ENCODE results near the gene ATG10.
"Not testable (repeated sequence)": the region's sequence is repeated elsewhere in the genome, so short reads cannot be mapped to it uniquely, and the experiment has no call there.

The ATG10 gene

DNA sequence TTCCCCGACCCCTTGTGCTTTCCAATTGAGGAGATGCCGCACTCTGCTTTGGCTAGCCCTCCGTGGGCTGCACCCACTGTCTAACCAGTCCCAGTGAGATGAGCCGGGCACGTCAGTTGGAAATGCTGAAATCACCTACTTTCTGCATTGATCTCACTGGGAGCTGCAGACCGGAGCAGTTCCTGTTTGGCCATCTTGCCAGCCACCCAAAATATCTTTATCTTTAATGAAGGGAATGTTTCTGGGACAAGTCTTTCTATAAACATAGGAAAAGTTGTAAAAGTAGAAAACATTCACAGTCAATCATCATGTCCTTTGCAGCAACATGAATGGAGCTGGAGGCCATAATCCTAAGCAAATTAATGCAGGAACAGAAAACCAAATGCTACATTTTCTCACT lies 158.8 kb downstream of the ATG10 start:
- H3K36me3 ChIP-seq (replicated peaks) = no peaks in the 10 kb centered on the region
- no peaks in the 10 kb centered on the region for H3K4me1 ChIP-seq
- DNase-seq (ENCODE audit: low spot score in 2 of 2) = no peak
- H3K27me3 ChIP-seq (ENCODE audit: low read depth) = no peaks in the 10 kb centered on the region
- no peak overlapping the region for H3K4me3 ChIP-seq
- in situ Hi-C loops (cut with MboI; ENCODE audit: low sequenced_read_pairs) = no loop called here
- H3K9me3 ChIP-seq = no peaks in the 10 kb centered on the region

DNA sequence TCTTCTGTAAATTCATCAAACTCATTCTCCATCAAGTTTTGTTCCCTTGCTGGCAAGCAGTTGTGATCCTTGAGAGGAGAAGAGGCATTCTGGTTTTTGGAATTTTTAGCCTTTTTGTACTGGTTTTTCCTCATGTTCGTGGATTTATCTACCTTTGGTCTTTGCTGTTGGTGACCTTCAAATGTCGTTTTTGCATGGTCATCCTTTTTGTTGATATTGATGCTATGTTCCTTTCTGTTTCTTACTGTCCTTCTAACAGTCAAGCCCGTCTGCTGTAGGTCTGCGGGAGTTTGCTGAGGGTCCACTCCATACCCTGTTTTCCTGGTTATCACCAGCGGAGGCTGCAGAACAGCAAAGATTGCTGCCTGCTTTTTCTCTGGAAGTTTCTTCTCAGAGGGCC lies 165.4 kb downstream of the ATG10 start:
- Histone ChIP-seq H3K9me3 (peaks cover 3% of the 10 kb centered on the region; the same call in 1 of the 2 replicates), H3K4me1 (no peaks in the 10 kb centered on the region)
- in situ Hi-C loops (cut with MboI; ENCODE audit: low sequenced_read_pairs) = no loop called here

DNA sequence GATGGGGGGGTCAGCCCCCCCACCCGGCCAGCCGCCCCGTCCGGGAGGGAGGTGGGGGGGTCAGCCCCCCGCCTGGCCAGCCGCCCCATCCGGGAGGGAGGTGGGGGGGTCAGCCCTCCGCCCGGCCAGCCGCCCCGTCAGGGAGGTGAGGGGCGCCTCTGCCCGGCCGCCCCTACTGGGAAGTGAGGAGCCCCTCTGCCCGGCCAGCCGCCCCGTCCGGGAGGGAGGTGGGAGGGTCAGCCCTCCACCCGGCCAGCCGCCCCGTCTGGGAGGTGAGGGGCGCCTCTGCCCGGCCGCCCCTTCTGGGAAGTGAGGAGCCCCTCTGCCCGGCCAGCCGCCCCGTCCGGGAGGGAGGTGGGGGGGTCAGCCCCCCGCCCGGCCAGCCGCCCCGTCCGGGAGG lies 168.0 kb downstream of the ATG10 start:
- H3K4me1 ChIP-seq; H3K9me3 ChIP-seq; in situ Hi-C loops (cut with MboI; ENCODE audit: low sequenced_read_pairs); H3K36me3 ChIP-seq (replicated peaks); H3K4me3 ChIP-seq; H3K27me3 ChIP-seq (ENCODE audit: low read depth); DNase-seq (ENCODE audit: low spot score in 2 of 2): not testable (repeated sequence)

More for the DNA sequence above, 165.4 kb downstream of the ATG10 start:
- Histone ChIP-seq H3K27me3 (ENCODE audit: low read depth) (no peaks in the 10 kb centered on the region), H3K4me3 (no peak overlapping the region), H3K36me3 (replicated peaks) (no peaks in the 10 kb centered on the region)
- DNase-seq (ENCODE audit: low spot score in 2 of 2) = no peak

DNA sequence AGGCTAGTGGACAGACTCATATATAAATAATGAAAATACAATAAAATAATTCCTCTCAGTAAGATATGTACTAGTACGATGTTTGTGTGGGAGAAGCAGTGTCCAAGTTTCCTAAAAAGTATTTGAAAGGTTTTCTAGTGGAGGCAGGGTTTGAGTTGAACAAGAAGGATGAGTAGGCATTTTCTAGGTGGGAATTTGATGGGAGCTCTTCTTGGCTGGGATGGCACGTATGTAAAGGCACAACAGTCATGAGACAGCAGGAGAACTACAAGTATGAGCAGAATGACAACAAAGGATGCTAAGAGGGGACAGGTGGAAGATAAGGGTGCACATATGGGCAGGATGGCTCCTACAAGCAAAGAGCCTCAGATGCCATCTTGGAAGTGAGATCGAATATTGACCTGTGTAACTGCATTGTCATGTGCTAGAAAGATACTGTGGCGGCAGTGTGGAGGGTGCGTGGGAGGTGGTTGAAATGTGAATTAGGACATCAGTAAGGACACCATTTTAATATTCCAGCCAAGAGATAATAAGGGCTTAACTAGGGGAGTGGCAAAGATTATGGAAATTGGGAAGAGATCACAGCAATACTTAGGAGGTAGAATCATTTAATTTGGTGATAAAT lies 170.5 kb downstream of the ATG10 start:
- no peak overlapping the region for H3K4me3 ChIP-seq
- H3K4me1 ChIP-seq = no peaks in the 10 kb centered on the region
- no peaks in the 10 kb centered on the region for H3K27me3 ChIP-seq (ENCODE audit: low read depth)
- in situ Hi-C loops (cut with MboI; ENCODE audit: low sequenced_read_pairs) = no loop called here
- DNase-seq (ENCODE audit: low spot score in 2 of 2) = no peak
- H3K9me3 ChIP-seq = no peaks in the 10 kb centered on the region
- H3K36me3 ChIP-seq (replicated peaks) = no peaks in the 10 kb centered on the region

DNA sequence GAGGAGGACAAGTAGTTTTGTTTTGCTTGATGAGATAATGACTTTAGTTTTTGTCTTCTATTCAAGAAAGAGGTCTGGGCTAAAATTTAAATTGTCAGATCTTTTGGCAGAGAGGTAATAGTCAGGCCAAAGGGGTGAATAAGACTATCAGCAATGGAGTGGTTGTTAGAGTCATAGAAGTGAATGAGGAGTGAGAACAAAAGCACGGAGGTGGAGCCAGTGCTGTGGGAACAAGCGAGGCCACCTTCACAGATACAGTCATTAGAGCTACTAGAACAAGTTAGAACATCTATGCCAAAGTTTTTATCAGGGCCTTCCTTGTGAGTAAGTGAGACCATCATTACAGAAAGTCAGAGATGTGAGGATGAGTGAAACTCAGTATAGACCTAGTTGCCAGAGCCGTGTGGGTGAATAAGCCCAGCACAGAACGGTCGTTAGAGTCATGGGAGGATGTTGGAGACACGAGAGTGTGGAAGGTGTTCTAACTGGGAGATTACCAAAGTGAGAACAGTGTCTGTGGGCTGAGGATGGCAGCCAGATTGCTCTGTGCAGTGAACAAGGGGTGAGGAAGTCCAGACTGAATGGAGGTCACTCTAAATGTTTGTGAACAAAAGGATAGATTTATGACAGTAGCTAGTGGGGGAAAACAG lies 171.2 kb downstream of the ATG10 start:
- H3K9me3 ChIP-seq = no peaks in the 10 kb centered on the region

DNA sequence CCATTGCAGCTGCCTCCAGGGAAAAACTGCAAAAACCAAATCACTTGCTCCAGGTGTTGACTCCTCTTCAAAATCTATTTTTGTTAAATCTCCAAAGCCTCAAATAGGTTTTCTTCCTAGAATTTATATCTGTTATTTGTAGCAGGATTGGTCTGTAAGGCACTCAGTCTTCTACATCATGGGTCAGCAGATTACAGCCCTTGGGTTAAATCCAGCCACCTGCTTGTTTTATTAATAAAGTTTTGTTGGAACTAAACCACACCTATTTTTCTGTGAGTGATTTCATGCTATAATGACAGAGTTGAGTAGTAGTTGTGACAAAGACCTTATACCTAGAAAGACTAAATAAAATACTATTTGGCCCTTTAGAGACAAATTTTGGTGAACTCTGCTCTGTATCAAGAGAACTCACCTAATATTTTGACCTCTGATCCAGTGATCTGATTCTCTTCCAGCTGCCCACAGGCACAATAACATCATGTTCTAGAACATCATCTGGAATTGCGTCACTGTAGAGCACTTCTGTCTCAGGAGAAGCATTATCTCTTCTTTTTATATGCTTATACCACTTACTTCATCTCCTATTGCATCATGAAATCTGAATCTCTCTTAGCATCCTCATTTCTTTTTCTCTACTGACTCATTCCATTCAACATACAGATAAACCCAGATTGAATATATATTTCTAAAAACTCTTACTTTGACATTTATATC lies 176.2 kb downstream of the ATG10 start:
- no peak overlapping the region for H3K4me3 ChIP-seq
- in situ Hi-C loops (cut with MboI; ENCODE audit: low sequenced_read_pairs) = no loop called here
- H3K27me3 ChIP-seq (ENCODE audit: low read depth) = no peaks in the 10 kb centered on the region
- no peaks in the 10 kb centered on the region for H3K9me3 ChIP-seq
- no peaks in the 10 kb centered on the region for H3K36me3 ChIP-seq (replicated peaks)
- no peaks in the 10 kb centered on the region for H3K4me1 ChIP-seq
- no peak for DNase-seq (ENCODE audit: low spot score in 2 of 2)

More for the DNA sequence above, 171.2 kb downstream of the ATG10 start:
- in situ Hi-C loops (cut with MboI; ENCODE audit: low sequenced_read_pairs) = no loop called here
- no peaks in the 10 kb centered on the region for H3K27me3 ChIP-seq (ENCODE audit: low read depth)
- no peak overlapping the region for H3K4me3 ChIP-seq
- no peaks in the 10 kb centered on the region for H3K36me3 ChIP-seq (replicated peaks)
- no peak for DNase-seq (ENCODE audit: low spot score in 2 of 2)
- H3K4me1 ChIP-seq = no peaks in the 10 kb centered on the region

DNA sequence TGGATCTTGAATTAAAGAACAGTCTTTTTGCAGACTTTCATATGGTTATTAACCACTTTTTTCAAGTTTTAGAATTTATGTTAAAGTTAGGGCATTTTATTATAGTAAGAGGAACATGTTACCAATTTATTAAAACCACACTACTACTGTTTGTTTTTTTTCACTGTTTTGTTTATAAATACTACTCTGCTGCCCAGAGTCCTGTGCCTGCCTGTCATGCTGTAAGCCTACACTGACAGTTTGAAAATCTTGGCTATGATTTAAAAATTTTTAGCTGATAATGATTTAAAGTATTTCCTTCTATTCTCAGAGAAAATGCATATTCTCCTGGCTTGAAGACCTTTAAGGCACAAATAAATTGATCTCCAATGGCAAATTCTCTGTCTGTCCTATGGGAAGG lies 177.6 kb downstream of the ATG10 start:
- in situ Hi-C loops (cut with MboI; ENCODE audit: low sequenced_read_pairs) = no loop called here
- Histone ChIP-seq H3K36me3 (replicated peaks) (no peaks in the 10 kb centered on the region), H3K9me3 (no peaks in the 10 kb centered on the region), H3K4me1 (no peaks in the 10 kb centered on the region), H3K27me3 (ENCODE audit: low read depth) (no peaks in the 10 kb centered on the region), H3K4me3 (no peak overlapping the region)
- no peak for DNase-seq (ENCODE audit: low spot score in 2 of 2)

DNA sequence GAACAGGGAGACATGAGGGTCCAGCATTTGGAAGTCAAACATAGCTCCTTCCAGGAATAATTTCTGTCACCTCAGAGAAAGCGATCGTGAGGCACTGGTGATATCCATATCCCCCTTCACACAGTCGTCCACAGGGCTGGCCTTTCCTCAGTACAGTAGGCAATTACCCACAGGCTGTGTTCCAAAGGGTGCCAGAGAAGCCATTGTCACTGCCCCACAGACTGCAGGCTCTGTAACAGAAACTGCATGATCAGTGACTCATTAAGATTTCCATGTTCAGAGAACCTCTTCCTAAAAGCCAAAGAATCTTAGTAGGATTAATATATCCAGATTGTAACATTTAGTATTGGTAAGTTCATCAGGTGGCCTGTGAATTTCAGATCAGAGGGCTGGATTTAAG lies 178.7 kb downstream of the ATG10 start:
- in situ Hi-C loops (cut with MboI; ENCODE audit: low sequenced_read_pairs) = loop anchor here (25.0 kb wide), 1 partner anchor 388 kb away; the partner anchor contains the start of gene SSBP2
- Histone ChIP-seq H3K9me3 (no peaks in the 10 kb centered on the region), H3K4me1 (no peaks in the 10 kb centered on the region), H3K27me3 (ENCODE audit: low read depth) (no peaks in the 10 kb centered on the region), H3K36me3 (replicated peaks) (no peaks in the 10 kb centered on the region), H3K4me3 (no peak overlapping the region)
- no peak for DNase-seq (ENCODE audit: low spot score in 2 of 2)

DNA sequence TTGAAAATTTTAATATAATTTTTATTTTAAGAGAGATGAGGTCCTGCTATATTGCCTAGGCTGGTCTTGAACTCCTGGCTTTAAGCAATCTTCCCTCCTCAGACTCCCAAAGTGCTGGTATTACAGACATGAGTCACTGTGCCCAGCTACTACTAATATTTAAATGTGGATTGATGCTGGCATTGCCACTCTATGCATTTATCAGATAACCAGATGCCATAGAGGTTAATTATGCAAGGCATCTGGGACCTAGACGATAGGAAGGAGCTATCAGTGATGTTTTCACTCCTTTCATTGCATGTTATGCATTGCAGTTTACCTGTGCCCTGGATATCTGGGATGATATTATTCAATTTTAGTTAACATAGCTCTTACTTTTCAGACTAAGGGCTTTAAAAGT lies 179.4 kb downstream of the ATG10 start:
- Histone ChIP-seq H3K27me3 (ENCODE audit: low read depth) (no peaks in the 10 kb centered on the region), H3K4me3 (no peak overlapping the region), H3K9me3 (no peaks in the 10 kb centered on the region), H3K4me1 (no peaks in the 10 kb centered on the region), H3K36me3 (replicated peaks) (no peaks in the 10 kb centered on the region)
- no peak for DNase-seq (ENCODE audit: low spot score in 2 of 2)
- in situ Hi-C loops (cut with MboI; ENCODE audit: low sequenced_read_pairs) = loop anchor here (25.0 kb wide), 1 partner anchor 389 kb away; the partner anchor contains the start of gene SSBP2

DNA sequence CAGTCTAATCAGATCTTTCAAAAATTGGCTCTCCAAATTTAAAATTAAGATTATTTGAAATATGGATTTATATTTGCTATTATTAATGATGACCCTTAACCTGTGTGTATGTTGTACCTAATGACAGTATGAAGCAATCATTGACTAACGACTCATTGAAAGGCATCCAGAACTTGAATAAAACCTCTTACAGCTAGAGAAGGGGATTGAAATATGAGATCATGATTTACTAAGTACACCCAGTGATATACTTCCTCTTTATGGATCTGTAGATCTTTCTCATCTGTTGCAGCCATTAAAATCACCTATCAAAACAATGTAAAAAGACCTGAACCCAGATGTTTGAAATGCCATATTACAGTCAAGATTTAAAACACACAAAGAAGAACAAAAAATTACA lies 179.8 kb downstream of the ATG10 start:
- no peak for DNase-seq (ENCODE audit: low spot score in 2 of 2)
- no peaks in the 10 kb centered on the region for H3K36me3 ChIP-seq (replicated peaks)
- H3K27me3 ChIP-seq (ENCODE audit: low read depth) = no peaks in the 10 kb centered on the region
- no peaks in the 10 kb centered on the region for H3K4me1 ChIP-seq
- no peaks in the 10 kb centered on the region for H3K9me3 ChIP-seq
- in situ Hi-C loops (cut with MboI; ENCODE audit: low sequenced_read_pairs) = loop anchor here (25.0 kb wide), 1 partner anchor 389 kb away; the partner anchor contains the start of gene SSBP2
- H3K4me3 ChIP-seq = no peak overlapping the region

DNA sequence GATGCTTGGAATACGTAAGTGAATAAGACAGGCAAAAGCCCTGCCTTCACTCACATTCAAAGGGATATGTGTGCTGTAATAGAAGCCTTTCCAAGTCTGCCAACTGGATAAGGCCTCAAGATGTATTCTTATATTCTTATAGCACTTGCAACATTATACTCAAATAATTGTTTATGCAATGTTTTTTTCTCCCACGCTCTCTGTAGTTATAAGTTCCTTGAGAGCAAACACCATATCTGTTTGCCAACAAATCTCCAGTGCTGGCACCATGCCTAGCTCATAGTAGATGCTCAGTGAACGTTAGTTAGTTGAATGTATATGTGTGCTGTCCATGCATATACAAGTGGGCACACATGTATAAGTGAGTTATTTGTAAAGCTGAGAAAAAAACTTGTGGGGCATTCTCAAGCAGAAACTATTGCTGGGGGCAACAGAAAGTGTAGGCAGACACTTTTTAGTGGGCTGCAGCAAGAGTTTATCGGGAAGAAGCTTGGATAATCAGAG lies 181.2 kb downstream of the ATG10 start:
- no peaks in the 10 kb centered on the region for H3K36me3 ChIP-seq (replicated peaks)
- DNase-seq (ENCODE audit: low spot score in 2 of 2) = no peak
- in situ Hi-C loops (cut with MboI; ENCODE audit: low sequenced_read_pairs) = loop anchor here (25.0 kb wide), 1 partner anchor 391 kb away; the partner anchor contains the start of gene SSBP2
- H3K4me3 ChIP-seq = no peak overlapping the region
- no peaks in the 10 kb centered on the region for H3K9me3 ChIP-seq
- H3K27me3 ChIP-seq (ENCODE audit: low read depth) = no peaks in the 10 kb centered on the region
- H3K4me1 ChIP-seq = no peaks in the 10 kb centered on the region

DNA sequence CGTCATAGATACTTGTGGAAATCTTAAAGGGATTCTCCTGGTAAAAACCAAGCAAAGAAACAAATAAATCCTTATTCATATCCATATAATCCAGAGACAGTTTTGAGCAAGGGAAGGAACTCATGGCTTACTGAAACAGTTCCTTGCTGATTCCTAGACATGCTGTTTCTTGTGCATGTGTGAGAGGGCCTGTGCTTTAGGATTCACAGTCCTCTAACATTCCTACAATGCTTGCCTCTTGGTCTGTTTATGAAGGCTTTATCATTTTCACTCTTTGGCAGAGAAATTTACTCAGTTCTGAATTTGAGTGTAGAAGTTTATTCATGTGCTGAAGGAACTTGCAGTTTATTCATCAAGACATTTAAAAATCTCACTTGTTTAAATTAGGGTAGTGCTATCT lies 183.0 kb downstream of the ATG10 start:
- Histone ChIP-seq H3K4me3 (no peak overlapping the region), H3K27me3 (ENCODE audit: low read depth) (no peaks in the 10 kb centered on the region), H3K36me3 (replicated peaks) (no peaks in the 10 kb centered on the region), H3K4me1 (no peaks in the 10 kb centered on the region), H3K9me3 (no peaks in the 10 kb centered on the region)
- in situ Hi-C loops (cut with MboI; ENCODE audit: low sequenced_read_pairs) = loop anchor here (25.0 kb wide), 1 partner anchor 392 kb away; the partner anchor contains the start of gene SSBP2
- no peak for DNase-seq (ENCODE audit: low spot score in 2 of 2)

DNA sequence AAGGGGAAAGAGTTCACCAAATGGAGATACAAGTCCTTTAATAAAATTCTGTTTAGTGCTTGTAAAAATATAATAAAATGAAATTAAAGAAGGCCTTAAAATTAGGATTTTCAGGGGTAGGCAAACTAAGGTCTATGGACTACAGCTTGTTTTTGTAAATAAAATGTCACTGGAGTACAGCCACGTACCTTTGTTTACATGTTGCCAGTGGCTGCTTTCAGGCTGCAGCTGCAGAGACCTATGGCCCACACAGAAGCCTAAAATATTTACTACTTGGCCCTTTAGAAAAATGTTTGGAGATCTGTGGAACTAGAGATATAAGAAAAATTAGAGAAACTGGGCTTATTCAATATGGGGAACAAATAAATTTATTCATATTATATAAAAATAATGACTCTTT lies 183.5 kb downstream of the ATG10 start:
- Histone ChIP-seq H3K36me3 (replicated peaks) (no peaks in the 10 kb centered on the region), H3K4me1 (no peaks in the 10 kb centered on the region), H3K27me3 (ENCODE audit: low read depth) (no peaks in the 10 kb centered on the region), H3K4me3 (no peak overlapping the region), H3K9me3 (no peaks in the 10 kb centered on the region)
- no peak for DNase-seq (ENCODE audit: low spot score in 2 of 2)
- in situ Hi-C loops (cut with MboI; ENCODE audit: low sequenced_read_pairs) = loop anchor here (25.0 kb wide), 1 partner anchor 393 kb away; the partner anchor contains the start of gene SSBP2

DNA sequence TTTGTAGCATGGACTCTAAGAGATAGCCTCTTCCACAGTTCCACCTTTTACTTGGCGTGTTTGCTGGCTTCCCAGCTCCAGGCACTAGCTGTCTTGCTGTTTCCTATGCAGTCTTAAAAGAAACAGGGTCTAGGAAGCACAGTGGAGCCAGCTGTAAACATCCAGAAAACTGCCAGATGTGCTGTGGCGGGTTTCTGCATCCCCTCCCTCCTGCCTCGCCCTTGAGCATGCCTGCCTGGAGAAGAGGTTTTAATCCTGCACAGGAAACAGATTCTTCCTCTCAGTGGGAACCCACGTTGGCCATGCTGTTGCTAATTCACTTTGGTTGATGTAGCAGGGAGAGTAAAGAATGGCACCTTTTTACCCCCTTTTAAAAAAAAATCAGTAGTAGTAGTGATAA lies 185.1 kb downstream of the ATG10 start:
- in situ Hi-C loops (cut with MboI; ENCODE audit: low sequenced_read_pairs) = loop anchor here (25.0 kb wide), 1 partner anchor 395 kb away; the partner anchor contains the start of gene SSBP2
- H3K9me3 ChIP-seq = no peaks in the 10 kb centered on the region
- no peaks in the 10 kb centered on the region for H3K4me1 ChIP-seq
- DNase-seq (ENCODE audit: low spot score in 2 of 2) = no peak
- H3K4me3 ChIP-seq = no peak overlapping the region
- H3K36me3 ChIP-seq (replicated peaks) = no peaks in the 10 kb centered on the region
- no peaks in the 10 kb centered on the region for H3K27me3 ChIP-seq (ENCODE audit: low read depth)
